Activated CD4-positive, alpha-beta T cell treated with anti-CD3 and anti-CD28 coated beads for 48 hours (primary cell): ENCODE data around the gene BNIP2.
"Not testable (repeated sequence)": the region's sequence is repeated elsewhere in the genome, so short reads cannot be mapped to it uniquely, and the experiment has no call there.

Experiments
- DNase-seq: peaks from one replicate; pipeline ENCODE4 v3.0.0-alpha.2; 2020

Gene BNIP2

GRCh38 chr15:59686389-59686788 is 2.7 kb downstream of the BNIP2 start:
- DNase-seq, result no peak

GRCh38 chr15:59685737-59686297 is 3.3 kb downstream of the BNIP2 start:
- DNase-seq, result no peak

GRCh38 chr15:59680870-59681269 is 8.2 kb downstream of the BNIP2 start:
- DNase-seq, result no peak

GRCh38 chr15:59680346-59680745 is 8.8 kb downstream of the BNIP2 start:
- no peak for DNase-seq

GRCh38 chr15:59678620-59679019 is 10.5 kb downstream of the BNIP2 start:
- DNase-seq, result no peak

- DNase-seq, result no peak
Measured at GRCh38 chr15:59678172-59678571, 10.9 kb downstream of the BNIP2 start.

GRCh38 chr15:59676565-59676964 is 12.6 kb downstream of the BNIP2 start:
- DNase-seq, result no peak

- DNase-seq, result no peak
Measured at GRCh38 chr15:59674361-59674877, 14.7 kb downstream of the BNIP2 start.

GRCh38 chr15:59668556-59668955 is 20.6 kb downstream of the BNIP2 start:
- no peak for DNase-seq

GRCh38 chr15:59662260-59662659 is 26.9 kb downstream of the BNIP2 start:
- no peak for DNase-seq

- DNase-seq, result no peak
Measured at GRCh38 chr15:59659366-59659765, 29.8 kb downstream of the BNIP2 start.

- DNase-seq, result no peak
Measured at GRCh38 chr15:59657635-59658125, 31.4 kb downstream of the BNIP2 start.

GRCh38 chr15:59656897-59657634 is 32.1 kb downstream of the BNIP2 start, which contains the start of gene GTF2A2:
Gene GTF2A2, minus strand, starts transcription at chr15:59657515. Its CDS starts 5,238 bp downstream, at chr15:59652277.
- DNase-seq, result peak; percentile 96

- DNase-seq, result no peak
Measured at GRCh38 chr15:59654046-59654445, 35.1 kb downstream of the BNIP2 start.

GRCh38 chr15:59649603-59650002 is 39.5 kb downstream of the BNIP2 start:
- DNase-seq, result no peak

- DNase-seq, result no peak
Measured at GRCh38 chr15:59647085-59647484, 42.0 kb downstream of the BNIP2 start.

GRCh38 chr15:59646277-59646676 is 42.8 kb downstream of the BNIP2 start:
- no peak for DNase-seq

- DNase-seq, result not testable (repeated sequence)
Measured at GRCh38 chr15:59645812-59646211, 43.3 kb downstream of the BNIP2 start.

GRCh38 chr15:59644756-59645155 is 44.4 kb downstream of the BNIP2 start:
- no peak for DNase-seq

GRCh38 chr15:59642351-59642750 is 46.8 kb downstream of the BNIP2 start:
- no peak for DNase-seq

- DNase-seq, result not testable (repeated sequence)
Measured at GRCh38 chr15:59637507-59637906, 51.6 kb downstream of the BNIP2 start.

- DNase-seq, result no peak
Measured at GRCh38 chr15:59636184-59636583, 52.9 kb downstream of the BNIP2 start.

GRCh38 chr15:59632714-59633113 is 56.4 kb downstream of the BNIP2 start:
- no peak for DNase-seq

GRCh38 chr15:59622289-59622688 is 66.8 kb downstream of the BNIP2 start:
- DNase-seq, result peak; percentile 71
